ACHN (cell line): Measurements from ENCODE around the gene TBC1D1.

Source experiments
- DNase-seq: peaks from one replicate; pipeline ENCODE4 v3.0.0-alpha.2; 2015
- in situ Hi-C: cut with HindIII; loops from 2 replicates; pipeline ENCODE4 v1.10.0; 2017; ENCODE audit warnings: low sequenced_read_pairs, low pct_ligation_motif_present, low pct_unique_long_range_greater_than_20kb

The TBC1D1 gene

DNA sequence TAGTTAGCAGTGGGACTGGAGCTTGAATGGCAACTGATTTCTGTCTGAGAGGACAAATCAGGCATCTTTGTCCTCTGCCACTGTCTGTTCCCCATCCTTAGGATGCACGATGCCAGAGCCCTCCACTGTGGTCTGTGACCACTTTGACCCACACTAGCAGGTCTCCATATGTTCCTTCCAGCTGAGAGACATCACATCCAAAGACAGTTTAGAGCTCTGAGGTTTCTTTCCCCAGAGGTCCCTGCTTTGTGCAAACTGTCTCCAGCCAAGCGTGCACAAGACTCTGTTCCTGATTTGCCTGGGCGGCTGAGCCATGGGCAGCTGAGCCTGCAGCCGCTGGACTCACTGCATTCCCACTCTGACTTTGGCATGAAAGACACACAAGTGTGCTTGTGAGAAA is 167.3 kb downstream of the TBC1D1 start:
- in situ Hi-C loops, result no loop called here
- peak; percentile 20 for DNase-seq

DNA sequence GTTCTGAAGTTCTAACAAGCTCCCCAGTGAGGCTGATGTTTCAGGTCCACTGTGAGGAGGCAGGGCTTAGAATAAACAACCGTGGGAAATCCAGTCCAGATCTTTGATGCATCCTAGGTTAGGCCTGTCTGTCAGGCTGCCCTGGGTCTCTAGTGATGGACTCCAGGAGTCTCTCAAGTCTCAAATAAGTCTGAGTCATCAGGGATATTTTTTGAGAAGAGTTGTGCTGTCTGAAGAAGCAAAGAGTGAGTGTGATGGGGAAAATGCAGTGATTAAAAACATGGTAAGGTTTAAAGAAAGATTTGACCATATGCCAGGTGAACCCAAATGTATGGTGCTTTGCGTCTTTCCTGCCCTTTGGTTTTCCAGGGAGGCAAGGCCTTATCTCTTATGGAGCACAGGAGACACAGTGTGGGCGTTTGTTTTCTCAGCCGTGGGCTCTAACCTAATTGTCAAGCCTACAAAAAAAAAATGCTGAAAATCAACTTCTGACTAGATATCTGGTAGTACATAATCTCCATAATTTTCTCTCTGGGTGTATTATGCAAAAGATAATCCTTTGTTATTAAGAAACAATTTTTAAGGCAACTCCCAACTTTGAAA is 170.0 kb downstream of the TBC1D1 start:
- DNase-seq, result no peak
- in situ Hi-C loops, result no loop called here

DNA sequence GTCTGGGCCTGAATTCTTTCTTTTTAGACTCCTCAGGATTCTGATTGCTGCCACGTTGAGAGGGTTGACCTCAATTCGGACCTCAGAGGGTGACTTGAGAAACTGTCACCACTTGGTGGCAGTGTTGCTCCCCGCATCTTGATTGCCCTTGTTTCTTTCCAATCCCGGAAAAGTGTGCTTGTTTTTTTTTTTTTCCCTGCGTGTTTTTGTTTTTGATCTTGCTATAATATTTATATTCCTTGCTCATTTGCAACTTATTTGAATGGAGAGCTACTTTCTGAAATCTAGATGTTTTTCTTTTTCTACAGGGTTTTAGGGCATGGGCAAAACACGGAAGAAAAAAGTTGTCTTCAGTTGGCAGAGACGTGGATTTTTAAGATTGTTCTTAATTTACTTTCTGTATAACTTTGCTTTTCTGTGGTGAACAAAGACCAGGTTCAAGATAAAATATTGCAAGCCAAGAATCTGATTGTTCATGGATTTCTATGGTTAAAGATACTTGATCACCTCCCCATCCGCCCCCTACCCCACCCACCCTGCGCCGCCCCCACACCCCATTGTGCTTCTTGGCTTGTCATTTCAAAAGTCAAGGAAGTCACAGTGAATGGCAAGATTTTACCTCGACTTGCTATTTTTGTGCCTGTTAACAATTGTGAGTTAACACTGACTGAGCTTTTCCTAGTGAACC is 171.3 kb downstream of the TBC1D1 start:
- in situ Hi-C loops, result no loop called here
- peak; percentile 66 for DNase-seq

DNA sequence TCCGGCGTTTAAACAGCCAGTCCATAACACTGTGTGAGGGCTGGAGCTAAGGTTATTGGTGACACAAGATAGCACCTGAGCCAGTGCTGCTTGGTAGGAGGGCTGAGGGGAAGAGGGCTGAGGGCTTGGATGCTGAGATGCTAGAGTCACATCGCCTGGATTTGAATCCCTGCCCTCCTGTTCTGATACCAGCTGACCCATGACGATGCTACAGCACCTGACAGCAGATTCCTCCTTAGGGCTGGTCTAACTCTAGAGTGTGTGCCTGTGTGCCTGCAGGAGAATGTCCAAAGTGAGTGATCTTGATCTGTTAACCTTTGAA is 171.9 kb downstream of the TBC1D1 start:
- no peak for DNase-seq
- in situ Hi-C loops, result no loop called here

DNA sequence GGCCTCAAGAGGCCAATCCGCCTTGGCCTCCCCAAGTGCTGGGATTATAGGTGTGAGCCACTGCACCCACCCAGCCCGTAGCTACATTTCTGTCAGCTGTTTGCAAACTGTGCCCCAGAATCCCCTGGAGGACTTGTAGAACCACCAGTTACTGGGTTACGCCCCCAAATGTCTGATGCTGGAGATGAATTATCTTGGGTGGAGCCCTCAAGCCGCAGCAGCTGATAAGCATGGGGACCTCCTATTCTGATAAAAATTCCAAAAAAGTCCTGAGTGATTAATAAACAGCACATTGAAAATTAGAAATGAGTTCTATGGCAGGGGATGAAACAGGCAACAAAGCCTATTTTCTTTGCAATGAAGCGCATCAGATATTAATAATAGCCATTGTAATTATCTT is 174.3 kb downstream of the TBC1D1 start:
- DNase-seq, result no peak
- in situ Hi-C loops, result no loop called here

DNA sequence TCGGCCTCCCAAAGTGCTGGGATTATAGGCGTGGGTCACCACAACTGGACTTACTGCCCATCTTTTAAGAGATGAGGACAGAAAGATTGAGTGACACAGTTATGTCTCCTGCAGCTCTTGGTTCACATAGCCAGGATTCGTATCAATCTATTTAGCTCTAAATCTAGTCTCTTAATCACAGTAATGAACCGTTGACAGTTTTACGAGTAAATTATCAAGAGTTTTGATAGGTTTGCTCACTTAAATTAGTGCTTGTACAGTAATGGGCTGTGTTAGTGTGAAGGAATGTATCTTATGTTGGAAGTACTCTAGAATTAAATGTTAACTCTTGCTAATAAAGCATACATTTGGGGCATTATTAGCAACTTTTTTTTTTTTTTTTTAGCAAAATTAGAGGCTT is 175.0 kb downstream of the TBC1D1 start:
- no peak for DNase-seq
- in situ Hi-C loops, result no loop called here

DNA sequence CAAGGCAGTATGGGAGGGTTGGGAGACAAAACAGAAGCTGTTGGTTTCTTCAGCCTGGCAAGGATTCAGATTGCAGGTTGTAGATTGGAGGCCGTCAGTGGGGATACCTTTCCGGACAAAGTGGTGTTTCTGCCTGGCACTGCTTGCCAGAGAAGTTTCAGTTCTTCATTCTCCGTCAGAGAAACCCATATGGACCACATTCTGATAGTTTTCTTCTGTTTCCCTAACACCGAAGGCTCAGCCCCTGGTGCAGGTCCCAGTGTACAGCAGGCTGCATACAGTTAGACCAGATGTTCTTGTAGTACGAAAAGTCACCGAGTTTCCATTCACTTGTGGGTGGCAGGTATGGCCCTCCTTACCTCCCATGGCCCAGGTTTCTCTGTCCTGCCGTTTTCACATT is 176.6 kb downstream of the TBC1D1 start:
- DNase-seq, result no peak
- in situ Hi-C loops, result no loop called here

DNA sequence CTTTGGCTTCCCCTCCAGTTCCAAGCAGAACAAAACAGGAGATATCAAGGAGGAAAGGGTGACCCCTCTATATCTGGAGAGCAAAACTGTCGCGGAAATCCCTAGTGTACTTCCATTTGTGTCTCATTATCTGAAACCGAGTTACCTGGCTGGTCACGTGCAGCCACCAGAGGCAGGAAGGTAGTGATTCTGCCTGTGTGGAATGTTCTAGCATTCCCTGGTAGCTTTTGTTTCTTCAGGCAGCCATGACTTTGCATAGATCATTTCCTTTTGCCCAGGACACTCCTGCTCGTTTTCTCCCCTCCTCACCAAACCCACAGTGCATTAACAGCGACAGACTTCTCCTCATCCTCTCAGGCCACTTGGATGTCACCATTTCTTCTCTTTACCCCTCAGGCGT is 177.2 kb downstream of the TBC1D1 start:
- in situ Hi-C loops, result no loop called here
- no peak for DNase-seq

DNA sequence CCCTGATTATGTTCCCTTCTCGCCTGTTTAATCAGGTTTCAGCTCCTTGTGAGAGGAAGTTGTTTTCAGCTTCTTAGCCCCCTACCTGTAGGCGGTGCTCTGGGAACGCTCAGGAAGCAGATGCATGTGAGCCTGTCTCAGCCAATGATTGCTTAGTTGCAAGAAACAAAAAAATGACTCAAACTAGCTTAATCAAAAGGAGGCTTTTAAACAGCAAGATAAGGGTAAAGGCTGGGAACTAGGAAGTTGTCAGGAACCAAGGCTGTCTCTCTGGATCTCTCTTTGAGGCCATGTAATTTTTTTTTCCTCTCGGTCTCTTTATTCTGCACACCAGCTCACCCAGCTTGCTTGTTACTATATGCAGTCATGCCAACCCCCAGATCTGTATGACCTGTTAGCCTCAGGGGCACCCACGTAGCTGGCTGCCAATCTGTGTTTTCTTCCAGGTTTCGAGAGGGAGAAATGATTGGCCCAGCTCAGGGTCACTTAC is 178.4 kb downstream of the TBC1D1 start:
- no peak for DNase-seq
- in situ Hi-C loops, result no loop called here

DNA sequence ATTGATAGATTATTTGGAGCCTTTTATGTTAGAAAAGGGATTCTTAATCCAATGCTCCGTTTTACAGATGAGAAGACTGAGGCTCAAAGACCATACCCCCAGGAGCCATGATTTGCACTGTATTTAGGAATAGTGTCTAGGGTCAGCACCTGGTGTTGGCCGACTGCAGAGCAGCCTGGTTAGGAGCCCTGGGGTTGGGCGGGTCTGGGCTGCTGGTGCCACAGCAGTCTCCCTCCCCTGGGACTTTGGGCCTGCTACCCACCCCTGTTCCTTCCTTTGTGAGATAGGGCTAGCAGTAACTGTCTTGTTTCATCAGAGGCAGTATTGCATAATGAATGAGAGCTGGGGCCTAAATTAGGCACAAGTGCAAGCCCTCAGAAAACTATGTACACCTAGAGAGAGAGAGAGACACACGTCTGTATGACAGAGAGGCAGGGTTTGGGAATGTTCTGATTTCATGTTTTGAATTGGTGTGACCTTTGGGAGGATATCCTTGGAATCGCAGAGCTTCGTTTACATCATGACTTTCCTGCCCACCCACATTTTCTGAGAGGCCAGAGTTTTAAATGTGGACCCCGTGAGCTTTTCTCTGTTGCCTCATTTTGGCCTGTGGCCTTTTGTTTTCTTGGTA is 181.0 kb downstream of the TBC1D1 start:
- DNase-seq, result no peak
- in situ Hi-C loops, result no loop called here

DNA sequence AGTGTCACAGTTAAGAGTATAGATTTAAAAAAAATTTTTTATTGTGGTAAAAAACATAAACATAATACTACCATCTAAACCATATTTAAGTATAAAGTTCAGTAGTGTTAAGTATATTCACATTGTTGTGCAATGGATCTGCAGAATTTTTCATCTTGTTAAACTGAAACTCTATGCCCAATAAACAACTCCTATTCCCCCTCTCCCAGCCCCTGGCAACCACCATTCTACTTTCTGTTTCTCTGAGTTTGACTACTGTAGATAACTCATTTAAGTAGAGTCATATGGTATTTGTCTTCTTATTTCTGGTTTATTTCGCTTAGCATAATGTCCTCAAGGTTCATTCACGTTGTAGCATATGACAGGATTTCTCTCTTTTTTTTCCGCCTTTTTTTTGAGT is 181.7 kb downstream of the TBC1D1 start:
- in situ Hi-C loops, result no loop called here

DNA sequence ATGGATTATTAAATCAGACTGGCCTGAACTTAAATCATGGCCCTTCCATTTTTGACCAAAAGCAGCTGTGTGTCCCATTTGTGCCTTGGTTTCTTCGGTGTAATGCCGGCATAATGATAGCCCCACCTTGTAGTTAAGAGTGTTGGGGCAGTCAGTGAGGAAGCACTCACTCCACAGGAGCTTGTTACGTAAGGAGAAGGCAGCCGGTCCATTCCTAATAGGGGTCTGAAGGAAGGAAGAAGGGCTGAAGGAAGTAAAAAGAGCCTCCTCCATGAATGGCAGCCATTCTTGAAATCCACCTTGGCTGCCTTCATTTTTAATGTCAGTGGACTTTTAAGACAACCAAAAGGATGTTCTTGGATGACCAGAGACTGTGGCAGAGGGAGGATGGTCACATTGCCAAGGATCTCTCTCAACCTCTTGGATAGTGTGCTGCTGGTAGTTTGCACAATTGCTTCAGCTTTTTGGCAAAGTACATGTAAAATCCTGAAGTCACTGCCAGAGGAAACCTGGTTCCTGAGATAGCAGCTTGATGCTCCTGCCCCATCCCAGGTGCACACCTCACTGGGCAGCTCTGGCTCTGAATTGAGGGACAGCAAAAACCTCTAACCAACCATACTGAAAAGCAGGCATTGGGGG is 182.8 kb downstream of the TBC1D1 start:
- in situ Hi-C loops, result no loop called here
- no peak for DNase-seq

More for the DNA sequence above, 181.7 kb downstream of the TBC1D1 start:
- DNase-seq, result no peak

DNA sequence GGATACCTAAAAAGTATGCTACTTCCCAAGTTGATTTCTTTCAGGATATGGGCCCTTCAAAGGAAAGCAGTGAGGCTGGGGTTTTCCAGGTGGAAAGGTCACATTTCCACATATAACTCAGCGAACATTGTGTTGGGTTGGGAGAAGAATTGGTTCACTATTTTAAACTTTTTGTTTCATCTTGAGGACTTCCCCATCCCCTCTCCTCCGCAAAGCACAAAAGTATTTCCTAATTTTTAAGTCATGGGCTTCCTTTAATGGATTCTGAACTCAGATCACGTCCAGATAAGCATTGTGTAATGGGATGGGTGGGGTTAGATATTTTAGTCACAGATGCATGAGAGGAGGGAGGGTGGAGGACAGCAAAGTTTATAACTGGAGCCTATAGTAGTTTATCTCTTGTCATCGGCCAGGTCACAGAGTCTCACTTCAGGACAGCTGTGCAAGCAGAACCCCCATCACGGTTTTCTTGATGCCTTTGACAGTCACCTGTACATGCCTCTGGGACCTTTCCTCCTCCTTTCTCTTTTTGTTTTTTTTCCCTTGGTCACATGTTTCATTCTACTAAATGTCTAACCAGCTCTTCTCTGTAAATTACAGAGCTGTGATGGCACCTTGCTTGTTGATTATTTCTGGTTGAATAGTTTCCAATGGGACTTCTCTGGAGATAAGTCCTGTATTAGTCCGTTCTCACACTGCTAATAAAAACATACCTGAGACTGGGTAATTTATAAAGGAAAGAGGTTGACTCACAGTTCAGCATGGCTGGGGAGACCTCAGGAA is 184.7 kb downstream of the TBC1D1 start:
- no peak for DNase-seq
- in situ Hi-C loops, result no loop called here

DNA sequence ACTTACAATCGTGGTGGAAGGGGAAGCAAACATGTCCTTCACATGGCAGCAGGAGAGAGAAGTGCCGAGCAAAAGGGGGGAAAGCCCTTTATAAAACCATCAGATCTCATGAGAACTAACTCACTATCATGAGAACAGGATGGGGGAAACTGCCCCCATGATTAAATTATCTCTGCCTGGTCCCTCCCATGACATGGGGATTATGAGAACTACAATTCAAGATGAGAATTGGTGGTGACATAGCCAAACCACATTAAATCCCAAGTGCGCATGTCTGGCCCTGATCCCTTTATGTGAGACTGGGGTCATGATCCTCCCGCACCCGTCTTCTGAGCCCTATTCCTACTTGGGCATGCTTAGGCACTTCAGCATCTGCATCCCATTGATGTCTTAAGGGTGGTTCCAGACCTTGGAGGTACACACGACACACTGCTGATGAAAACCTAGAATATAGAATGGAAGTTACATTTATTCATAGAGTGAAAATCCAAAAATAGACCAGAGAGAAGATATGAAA is 185.3 kb downstream of the TBC1D1 start:
- in situ Hi-C loops, result no loop called here
- no peak for DNase-seq

DNA sequence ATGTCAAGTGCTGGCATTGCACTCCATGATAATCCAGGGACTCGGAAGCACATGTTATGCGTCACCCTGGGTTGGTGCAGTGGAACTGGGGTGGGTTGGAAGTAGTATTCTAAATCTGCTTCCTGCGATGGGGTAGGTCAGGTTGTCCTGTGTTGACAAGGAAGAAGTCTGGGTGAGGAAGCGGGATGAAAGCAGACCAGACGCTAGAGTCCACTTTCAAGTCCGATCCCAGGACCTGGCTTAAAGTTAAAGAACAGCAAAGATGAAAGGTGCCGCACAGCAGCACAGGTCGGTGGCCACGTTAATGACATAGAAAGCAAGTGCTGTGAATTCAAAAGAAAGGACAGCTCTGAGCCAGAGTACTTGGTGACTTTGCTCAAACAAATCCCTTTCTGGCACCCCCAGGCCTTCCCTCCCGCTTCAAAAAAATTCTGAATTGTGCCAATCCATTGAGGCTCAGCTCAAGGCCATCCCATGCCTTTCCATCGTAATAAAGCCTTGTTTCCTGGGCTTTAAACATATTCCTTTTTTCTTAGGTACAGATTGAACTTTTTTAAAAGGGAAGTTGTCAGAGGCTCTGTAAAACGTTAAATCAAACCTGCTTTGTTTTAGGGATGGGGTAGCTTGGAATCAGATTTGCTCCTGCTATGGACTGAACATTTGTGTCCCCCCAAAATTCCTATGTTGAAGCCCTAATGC is 187.1 kb downstream of the TBC1D1 start:
- no peak for DNase-seq
- in situ Hi-C loops, result no loop called here

DNA sequence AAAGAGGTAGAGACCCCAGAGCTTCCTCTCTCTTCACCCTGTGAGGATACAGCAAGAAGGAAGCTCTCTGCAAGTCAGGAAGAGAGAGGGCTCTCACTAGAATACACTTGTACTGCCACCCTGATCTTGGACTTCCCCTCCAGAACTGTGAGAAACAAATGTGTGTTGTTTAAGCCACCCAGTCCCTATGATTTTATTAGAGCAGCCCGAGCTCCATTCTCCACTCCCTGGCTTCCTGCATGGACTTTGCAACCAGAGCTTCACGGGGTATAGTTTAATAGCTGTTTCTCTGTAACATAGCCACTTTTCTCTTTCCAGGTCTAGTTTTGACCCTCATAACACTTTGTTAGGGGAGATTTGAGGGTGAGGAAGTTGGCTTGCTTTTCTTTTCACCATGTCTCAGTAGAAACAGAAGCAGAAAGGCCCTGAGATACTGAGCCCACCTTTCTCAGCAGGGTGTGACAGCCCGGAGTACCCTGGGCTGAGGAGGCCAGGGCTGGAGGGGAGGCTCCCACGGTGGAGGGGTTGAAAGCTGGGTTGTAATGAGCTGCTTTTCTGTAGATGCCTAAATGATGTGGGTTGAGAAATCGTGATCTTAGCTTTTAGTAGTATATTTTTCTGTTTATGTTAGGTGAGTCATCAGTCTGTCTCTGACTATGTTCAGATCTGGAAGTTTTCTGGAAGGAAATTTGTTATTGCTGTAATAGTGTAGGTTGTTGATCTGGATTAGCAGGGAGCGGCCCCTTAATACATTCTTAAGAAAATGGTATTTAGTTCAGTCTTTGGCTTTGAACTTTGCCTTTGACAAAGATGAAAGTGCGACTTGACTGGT is 187.9 kb downstream of the TBC1D1 start:
- in situ Hi-C loops, result no loop called here
- no peak for DNase-seq
